ENCODE data around the gene ADAMTS15. TPM values are rescaled to one million over a fixed set of nuclear protein-coding genes. Genes with fewer than 3 reads are reported as not detected.

Gene ADAMTS15, protein sequence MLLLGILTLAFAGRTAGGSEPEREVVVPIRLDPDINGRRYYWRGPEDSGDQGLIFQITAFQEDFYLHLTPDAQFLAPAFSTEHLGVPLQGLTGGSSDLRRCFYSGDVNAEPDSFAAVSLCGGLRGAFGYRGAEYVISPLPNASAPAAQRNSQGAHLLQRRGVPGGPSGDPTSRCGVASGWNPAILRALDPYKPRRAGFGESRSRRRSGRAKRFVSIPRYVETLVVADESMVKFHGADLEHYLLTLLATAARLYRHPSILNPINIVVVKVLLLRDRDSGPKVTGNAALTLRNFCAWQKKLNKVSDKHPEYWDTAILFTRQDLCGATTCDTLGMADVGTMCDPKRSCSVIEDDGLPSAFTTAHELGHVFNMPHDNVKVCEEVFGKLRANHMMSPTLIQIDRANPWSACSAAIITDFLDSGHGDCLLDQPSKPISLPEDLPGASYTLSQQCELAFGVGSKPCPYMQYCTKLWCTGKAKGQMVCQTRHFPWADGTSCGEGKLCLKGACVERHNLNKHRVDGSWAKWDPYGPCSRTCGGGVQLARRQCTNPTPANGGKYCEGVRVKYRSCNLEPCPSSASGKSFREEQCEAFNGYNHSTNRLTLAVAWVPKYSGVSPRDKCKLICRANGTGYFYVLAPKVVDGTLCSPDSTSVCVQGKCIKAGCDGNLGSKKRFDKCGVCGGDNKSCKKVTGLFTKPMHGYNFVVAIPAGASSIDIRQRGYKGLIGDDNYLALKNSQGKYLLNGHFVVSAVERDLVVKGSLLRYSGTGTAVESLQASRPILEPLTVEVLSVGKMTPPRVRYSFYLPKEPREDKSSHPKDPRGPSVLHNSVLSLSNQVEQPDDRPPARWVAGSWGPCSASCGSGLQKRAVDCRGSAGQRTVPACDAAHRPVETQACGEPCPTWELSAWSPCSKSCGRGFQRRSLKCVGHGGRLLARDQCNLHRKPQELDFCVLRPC
- 34.4 TPM for total RNA-seq
- long read RNA-seq, partial matches to known transcripts: 4 of 11 reads
- long read RNA-seq, other reads (novel, unspliced or antisense): 7 of 11 reads

DNA sequence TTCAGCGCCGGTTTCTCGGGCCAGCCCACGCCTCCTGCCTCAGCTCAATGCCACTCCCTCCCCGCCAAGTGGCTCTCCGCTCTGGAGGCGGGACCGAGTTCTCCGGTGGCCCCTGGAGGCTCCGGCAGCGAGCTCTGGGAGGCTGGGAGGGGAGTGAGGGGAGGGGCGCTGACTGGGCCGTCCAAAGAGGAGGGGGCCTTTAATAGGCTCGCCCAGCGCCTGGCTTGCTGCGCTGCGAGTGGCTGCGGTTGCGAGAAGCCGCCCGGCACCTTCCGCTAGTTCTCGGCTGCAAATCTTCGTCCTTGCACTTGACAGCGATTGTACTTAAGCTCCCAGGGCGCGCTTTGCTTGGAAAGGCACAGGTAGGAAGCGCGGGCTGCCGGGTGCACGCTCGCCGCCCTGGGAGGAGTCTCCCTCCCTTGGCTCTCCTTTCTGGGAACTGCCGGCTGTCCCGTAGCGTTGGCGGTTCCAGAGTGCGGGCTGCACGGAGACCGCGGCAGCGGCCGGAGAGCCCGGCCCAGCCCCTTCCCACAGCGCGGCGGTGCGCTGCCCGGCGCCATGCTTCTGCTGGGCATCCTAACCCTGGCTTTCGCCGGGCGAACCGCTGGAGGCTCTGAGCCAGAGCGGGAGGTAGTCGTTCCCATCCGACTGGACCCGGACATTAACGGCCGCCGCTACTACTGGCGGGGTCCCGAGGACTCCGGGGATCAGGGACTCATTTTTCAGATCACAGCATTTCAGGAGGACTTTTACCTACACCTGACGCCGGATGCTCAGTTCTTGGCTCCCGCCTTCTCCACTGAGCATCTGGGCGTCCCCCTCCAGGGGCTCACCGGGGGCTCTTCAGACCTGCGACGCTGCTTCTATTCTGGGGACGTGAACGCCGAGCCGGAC lies at the start of gene ADAMTS15:
ADAMTS15 (plus strand) TSS at position 230 of the 894 bp plus-strand sequence; CDS start at position 559, 329 bp downstream.
- ATAC-seq: peak; percentile 80
- intact Hi-C loops (cut with micrococcal nuclease): no loop called here
- peak; percentile 93 for DNase-seq

DNA sequence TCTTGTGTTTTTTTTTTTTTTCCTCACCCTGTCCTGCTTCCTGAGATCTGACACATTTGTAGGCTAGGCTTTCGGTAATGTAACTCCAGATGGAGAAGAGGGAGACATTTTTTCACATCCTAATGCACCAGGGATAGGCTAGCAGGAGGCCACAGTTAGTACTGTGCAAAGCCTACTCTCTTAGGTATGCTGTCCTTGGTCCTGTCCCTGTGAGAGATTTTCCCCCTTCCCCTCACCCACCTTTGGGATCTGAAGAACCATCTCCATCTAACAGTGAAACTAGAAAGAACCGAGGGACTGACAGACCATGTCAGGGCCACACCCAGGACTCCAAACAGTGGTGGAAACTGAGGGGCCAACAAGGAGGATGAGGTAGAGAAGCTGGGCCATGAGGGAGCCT lies 49.2 kb upstream of the ADAMTS15 start:
- ATAC-seq: no peak
- intact Hi-C loops (cut with micrococcal nuclease): no loop called here

DNA sequence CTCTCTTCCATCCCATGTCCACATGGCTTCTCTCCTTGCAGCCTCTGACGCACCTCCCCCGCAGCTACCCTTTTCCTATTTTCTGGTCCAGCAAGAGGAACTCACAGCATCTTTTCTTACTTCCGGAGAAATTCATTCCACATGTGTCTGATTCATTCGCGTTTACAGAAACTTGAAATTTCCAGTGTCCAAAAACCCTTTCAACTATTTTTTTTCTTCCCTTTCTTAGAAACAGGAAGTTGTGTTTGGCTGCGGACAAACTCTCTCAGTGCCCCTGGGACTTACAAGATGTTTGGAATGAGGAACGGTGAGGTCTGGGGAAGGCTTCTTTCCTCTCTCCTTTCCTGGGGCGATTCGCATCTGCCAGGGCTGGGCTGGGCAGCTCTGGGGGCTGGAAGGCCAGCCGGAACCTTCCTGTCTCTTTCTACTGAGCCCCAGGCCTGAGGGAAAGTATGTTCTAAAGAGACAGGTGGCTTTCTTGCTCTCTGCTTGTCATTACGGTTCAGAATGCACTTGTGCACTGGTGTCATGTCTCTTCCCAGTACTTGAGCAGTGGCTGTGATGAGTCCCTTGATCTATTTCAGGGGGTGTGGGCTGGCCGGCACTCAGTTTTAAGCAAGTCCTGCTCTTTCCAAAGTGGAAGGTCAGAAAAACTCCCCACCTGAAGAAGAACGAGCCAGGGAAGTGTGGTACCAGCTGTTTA lies 47.5 kb upstream of the ADAMTS15 start:
- ATAC-seq: peak; percentile 60
- intact Hi-C loops (cut with micrococcal nuclease): no loop called here

More for the DNA sequence above, 49.2 kb upstream of the ADAMTS15 start:
- DNase-seq: no peak

DNA sequence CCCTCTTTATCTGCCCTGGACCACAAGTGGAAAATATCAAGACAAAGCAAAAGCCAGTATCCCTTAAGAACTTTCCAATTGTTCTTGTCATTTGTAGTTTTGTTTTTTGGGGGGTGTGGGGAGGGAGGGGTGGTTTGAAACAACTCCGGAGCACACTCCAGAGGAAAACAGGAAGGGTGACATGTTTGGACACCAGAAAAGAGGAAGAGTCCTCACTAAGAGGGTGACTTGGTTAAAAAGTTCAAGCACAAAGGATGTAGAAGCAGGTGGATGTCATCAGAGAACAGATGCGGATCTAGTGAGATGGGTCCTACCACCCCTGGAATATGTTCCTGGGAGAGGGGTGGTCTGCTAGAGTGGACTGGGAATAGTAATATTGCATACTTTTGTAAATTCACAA lies 45.9 kb upstream of the ADAMTS15 start:
- DNase-seq: no peak
- ATAC-seq: no peak
- intact Hi-C loops (cut with micrococcal nuclease): no loop called here

More for the DNA sequence above, 47.5 kb upstream of the ADAMTS15 start:
- DNase-seq: no peak

DNA sequence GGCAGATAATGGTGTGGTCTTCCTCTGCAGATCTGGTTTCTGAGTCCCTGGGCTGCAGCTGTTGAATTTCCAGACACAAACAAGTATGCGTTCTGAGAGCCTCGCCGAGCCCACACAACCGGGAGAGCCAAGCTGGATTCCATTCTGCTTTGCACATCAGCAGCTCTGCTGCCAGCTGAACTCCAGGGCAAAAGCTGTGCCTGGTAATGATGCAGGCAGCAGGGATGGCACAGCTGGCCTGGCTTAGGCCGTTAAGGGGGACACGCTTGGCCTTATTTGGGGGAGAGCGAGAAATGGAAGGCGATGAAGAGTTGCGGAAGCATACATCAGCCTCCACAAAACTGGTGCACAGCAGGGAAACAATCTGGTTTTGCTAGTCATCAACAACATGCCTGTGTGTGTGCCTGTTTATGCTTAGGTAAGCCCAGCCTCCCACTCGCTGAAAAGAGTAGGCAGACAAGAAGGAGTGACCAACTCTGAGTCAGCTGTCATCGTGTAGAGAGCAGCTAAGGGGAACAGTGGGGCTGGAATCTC lies 45.1 kb upstream of the ADAMTS15 start:
- peak; percentile 67 for DNase-seq
- ATAC-seq: peak; percentile 81
- intact Hi-C loops (cut with micrococcal nuclease): no loop called here

DNA sequence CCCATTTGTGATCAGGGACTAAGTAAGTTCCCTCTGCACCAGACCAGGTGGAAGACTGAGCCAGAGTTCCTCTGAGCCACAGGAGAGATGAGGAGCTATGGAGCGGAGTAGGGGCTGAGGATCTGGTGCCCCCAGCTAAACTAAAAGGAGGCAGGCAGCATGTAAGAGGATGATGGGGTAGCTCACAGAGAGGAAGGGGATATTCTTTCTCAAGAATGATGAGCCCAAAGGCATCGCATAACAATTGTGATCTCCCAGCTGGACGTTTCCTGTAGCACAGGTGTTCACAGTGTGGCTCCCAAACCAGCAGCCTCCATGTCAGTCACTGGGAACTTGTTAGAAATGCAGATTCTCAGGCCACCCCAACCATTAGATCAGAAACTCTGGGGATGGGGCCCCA lies 44.5 kb upstream of the ADAMTS15 start:
- no peak for ATAC-seq
- DNase-seq: no peak
- intact Hi-C loops (cut with micrococcal nuclease): no loop called here

DNA sequence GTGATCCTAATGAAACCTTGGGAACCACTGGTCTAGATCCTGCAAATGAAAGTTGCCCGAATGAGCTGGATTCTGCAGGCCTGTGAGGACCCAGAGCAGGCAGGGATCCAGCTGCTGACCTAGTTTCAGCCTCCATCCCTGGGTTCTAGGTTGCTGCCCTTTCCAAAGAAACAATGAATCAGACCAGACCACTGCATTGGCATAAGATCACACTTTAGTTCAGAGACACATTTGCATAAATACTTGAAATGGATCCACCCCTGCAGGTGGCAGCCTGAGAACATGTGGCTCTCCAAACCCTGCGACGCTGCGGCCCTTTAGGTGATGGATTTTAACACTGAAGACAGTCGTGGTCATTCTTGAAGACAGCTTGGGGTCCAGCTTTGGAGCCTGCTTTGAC lies 43.7 kb upstream of the ADAMTS15 start:
- DNase-seq: no peak
- ATAC-seq: no peak
- intact Hi-C loops (cut with micrococcal nuclease): no loop called here

DNA sequence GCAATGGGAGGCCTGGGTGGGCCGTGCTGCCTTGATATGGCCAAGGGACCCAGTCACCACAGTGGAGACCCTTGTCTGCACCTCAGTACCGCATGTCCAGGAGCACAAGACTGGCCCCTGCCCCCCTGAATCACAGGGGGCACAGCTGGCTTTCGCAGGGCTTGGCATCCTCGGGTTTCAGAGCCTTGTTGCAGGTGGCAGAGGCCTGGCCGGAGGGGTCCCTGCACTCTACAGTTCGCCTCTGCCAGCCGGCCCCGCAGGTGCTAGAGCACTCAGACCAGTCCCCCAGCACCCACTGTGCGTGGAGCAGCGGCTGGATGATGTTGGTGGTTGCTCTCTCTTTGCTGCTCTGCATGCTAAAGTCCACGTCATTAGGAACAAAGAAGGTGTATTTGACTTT lies 43.0 kb upstream of the ADAMTS15 start:
- intact Hi-C loops (cut with micrococcal nuclease): no loop called here
- DNase-seq: no peak
- ATAC-seq: no peak

DNA sequence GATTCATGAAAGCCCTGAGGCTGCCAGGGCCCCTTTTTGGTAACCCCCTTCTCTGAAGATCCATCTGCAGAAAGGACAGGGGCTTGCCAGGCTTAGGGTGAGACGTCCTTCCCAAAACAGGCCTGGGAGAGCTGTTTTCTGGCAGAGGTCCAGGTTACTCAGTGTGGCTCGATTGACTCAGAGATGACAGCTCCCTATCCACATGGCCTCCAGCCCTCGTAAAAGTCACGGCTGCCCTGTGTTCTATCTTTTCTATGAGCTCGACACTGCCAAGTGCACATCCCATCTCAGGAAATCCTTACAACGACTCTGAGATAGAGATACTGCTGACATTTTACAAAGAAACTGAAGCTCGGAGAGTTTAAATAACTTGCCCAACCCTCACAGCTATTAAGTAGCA lies 40.5 kb upstream of the ADAMTS15 start:
- DNase-seq (peak; percentile 50), ATAC-seq (peak; percentile 73)
- intact Hi-C loops (cut with micrococcal nuclease): no loop called here

DNA sequence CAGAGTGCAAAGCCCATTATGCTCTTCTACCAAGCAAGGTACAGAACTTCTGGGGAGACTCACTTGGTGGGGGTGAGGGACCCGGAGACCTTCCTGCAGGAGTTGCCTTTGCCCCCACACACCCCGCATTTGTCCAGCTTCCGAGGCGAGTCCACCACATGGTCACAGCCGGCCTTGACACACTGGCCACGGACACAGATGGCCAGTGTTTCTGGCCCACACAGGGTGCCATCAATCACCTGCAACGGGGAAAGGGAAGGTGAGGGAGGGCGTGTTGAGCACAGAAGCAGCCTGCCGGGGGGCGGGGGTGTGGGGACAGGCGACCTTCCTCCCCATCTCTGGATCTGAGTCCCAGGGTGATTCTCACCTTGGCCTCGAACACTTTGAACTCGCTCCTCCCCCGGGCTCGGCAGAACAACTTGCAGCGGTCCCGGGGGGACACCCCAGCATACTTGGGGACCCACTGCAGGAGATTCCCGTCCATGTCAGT lies 40.0 kb upstream of the ADAMTS15 start:
- no peak for DNase-seq
- intact Hi-C loops (cut with micrococcal nuclease): no loop called here
- no peak for ATAC-seq

DNA sequence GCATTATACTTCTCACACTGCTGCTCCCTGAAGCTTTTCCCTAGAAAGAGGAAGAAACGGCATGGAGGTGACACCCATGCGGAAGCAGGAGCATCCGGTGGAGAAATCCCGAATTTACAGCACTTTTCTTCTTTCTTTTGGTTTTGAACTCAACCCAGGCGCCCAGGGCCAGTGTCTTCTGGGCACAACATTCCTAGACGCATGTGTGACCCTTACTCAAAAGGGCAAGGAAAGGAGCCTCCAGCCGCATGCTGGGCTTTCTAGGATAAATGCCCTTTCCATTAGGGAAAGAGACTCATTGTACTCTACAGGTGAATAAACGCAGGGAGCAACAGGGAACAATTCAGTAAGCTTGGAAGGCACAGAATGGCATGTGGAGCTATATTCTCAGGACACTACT lies 39.5 kb upstream of the ADAMTS15 start:
- intact Hi-C loops (cut with micrococcal nuclease): no loop called here
- no peak for ATAC-seq
- DNase-seq: no peak

DNA sequence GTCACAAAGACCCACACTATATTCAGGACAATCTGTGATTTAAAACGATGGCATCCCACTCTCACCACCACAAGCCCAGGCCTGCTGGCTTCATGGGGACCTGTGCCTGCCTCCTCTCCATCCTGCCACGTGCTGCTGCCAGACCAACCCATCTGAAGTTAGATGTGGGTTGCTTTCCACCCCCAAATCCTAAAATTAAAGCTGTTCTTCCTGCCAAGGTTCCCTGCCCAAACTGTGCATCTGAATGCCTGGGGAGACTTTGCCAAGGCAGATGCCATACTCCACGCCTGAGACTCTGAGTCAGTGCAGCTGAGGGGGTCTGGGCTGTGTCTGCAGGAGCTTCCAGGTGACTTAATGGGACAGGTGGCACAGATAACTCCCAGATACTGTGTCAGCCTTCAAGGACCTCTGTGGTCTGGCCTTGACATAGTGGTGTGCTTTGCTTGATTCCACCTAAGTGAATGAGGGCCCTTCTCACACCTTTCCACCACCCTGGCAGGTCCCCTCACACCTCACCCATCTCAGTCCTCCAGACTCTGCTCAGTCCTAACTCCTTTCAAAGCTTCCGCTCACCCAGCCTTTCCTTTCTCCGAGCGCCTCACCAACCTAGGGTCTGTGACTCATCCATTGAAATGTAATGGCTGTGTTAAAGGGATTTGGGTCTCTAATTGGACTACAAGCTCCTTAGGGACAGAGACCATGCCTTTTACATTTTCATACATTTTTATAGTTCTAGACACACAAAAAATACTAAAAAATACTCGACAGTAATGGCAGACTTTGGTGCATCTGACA lies 38.7 kb upstream of the ADAMTS15 start:
- no peak for DNase-seq
- no peak for ATAC-seq

DNA sequence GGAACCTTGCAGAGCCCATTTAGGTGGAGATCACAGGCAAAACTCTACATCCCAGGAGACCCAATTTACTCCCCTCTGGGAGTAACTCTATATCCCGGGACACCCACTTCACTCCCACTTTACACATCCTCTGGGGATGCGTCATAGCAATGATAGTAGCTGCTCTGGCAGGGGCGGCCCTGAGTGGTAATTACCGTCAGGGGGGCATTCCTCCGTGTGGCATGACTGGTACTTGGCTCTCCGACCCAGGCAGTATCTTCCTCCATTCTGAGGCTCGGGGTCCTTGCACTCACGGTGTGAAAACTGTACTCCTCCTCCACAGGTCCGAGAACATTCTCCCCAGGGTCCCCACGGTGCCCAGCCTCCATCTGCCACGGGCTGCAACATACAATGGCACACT lies 37.2 kb upstream of the ADAMTS15 start:
- intact Hi-C loops (cut with micrococcal nuclease): no loop called here
- DNase-seq: no peak
- no peak for ATAC-seq

More for the DNA sequence above, 38.7 kb upstream of the ADAMTS15 start:
- intact Hi-C loops (cut with micrococcal nuclease): no loop called here

DNA sequence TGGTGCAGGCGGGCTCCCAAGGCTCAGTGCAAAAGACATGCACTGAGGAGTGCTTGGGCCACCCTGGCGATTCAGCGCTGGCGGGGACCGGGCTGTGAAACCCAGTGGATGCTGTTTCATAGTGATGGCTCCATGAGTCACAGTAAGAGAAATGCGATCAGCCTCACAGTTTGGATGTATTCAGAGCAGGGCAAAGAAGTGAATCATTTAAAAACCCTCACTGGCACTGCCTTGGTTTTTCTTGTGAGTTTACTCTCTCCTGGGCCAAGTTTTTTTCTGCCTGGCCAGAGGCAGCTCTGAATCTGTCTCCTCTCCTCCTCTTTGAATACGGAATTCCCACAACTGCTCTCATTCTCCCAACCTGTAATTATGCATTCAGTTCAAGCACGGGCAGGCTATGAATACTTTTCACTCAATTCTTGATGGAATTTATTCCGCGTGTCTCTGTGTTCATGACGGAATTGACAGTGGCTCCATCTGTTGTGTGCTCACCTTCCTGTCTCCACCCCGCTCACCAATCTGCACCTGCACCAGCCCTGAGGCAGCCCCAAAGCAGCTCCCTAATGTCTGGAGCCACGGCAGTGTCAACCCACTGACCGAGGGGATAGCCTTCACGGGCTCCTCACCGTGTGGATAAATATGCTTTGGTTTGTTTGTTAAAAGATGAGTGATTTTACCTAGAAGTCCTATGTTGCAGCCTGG lies 34.9 kb upstream of the ADAMTS15 start:
- ATAC-seq (no peak), DNase-seq (no peak)
- intact Hi-C loops (cut with micrococcal nuclease): no loop called here

DNA sequence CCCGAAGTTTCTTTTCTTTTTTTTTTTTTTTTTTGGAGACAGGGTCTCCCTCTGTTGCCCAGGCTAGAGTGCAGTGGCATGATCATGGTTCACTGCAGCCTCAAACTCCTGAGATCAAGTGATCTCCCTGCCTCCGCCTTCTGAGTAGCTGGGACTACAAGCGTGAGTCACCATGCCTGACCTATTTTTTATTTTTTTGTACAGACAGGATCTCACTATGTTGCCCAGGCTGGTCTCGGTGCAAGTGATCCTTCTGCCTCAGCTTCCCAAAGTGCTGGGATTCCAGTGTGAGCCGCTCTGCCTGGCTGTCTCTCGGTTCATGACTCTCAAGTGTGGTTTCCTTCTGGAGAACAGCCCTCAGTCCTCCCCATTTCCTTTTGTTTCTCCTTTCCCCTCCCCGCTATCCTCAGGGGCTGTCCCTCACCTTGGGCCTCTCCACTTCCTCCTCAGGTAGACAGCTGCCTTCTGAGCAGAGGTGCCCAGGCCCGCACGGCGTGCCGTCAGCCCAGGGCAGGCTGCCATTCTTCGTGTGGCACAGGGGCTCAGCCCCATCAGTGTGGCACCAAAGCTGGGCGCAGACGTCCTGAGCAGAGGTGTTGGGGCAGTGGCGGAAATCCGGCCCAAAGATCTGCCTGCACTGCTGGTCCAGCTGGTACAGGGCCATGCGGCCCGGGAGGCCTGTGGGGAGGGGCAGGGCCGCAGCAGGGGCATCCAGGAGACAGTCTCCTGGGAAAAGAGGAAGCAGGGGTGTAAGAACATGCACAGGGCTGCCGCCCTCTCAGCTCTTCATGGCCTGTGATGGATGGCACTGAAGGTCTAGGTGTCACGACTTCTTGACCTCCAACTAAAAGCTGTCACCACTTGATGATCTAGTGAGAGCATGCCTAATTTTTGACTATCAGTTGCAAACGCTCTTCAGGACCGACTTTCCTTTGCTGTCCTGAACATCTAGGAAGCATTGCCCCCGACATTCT lies 34.1 kb upstream of the ADAMTS15 start:
- intact Hi-C loops (cut with micrococcal nuclease): no loop called here
- ATAC-seq: no peak
- no peak for DNase-seq
